A673 (cell line): ENCODE data around the gene INVS.

ENCODE experiments used
- CTCF ChIP-seq: fragments of 300-800, 200-600 bp; sonication (generic); conservative IDR thresholded peaks from 2 replicates; pipeline ENCODE4 v1.5.1; 2017; ENCODE audit warnings: low read depth, mild to moderate bottlenecking, antibody characterized with exemption, low read length, moderate library complexity, mixed read lengths
- EZH2 ChIP-seq: fragments of 200-600 bp; sonication (generic); IDR thresholded peaks from 2 replicates; pipeline ENCODE4 v1.6.1; 2017; ENCODE audit warnings: borderline replicate concordance, low read depth, mild to moderate bottlenecking, mixed read lengths, antibody characterized with exemption, low read length; ENCODE audit not compliant: poor library complexity, severe bottlenecking

DNA sequence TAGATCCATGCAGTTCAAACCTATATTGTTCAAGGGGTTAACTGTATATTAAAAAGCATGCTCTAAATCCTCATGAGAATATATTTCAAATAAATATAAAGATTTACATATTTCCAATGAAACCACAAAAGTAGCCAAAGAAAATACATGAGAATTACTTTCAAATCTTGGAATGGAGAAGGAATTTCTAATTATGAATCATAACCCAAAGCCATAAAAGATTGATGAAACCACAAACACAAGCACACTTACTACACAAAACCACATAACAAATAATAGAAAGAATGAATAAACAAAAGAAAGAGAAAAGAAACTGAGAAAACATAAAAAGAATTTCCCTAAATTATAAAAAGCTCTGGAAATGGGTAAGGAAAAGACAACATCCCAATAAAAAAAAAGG is 16.3 kb upstream of the INVS start:
- TF ChIP-seq CTCF (no peak), EZH2 (no peak)
